Spleen (tissue), 11 donors: ENCODE measurements around the gene TMIE. TPM values are rescaled to one million over a fixed set of nuclear protein-coding genes. Genes with fewer than 3 reads are reported as not detected.

Source experiments
- DNase-seq: peaks from one replicate; pipeline ENCODE4 v3.0.0-alpha.2; 2020
- H3K27ac ChIP-seq, 8 donors: fragments of 200-600 bp; sonication (generic) in 7 of 8; 1 replicate in 4 of 8; 2 replicates in 4 of 8; pipeline versions ENCODE4 v1.5.0 to v1.8.0; 2016 to 2021; ENCODE audit warnings: inconsistent platforms in 4 of 8, mild to moderate bottlenecking in 4 of 8, moderate library complexity in 1 of 8
- H3K27me3 ChIP-seq, 7 donors: fragments of 200-600 bp; sonication (generic) in 6 of 7; replicated peaks in 1 of 7; 1 replicate in 4 of 7; 2 replicates in 3 of 7; pipeline versions ENCODE4 v1.5.0 to v1.8.0; 2016 to 2021; ENCODE audit warnings: inconsistent platforms in 3 of 7, mild to moderate bottlenecking in 1 of 7
- H3K36me3 ChIP-seq, 6 donors: fragments of 200-600 bp; sonication (generic) in 5 of 6; 1 replicate in 4 of 6; 2 replicates in 2 of 6; pipeline versions ENCODE4 v1.5.0 to v1.8.0; 2016 to 2021; ENCODE audit warnings: inconsistent platforms in 2 of 6
- H3K4me1 ChIP-seq, 6 donors: fragments of 200-600 bp; sonication (generic) in 5 of 6; 1 replicate in 3 of 6; 2 replicates in 3 of 6; pipeline versions ENCODE4 v1.5.0 to v1.8.0; 2016 to 2021; ENCODE audit warnings: inconsistent platforms in 3 of 6
- H3K4me3 ChIP-seq, 8 donors: fragments of 200-600 bp; sonication (generic) in 7 of 8; 1 replicate in 4 of 8; 2 replicates in 4 of 8; pipeline versions ENCODE4 v1.5.0 to v1.8.0; 2016 to 2021; ENCODE audit warnings: inconsistent platforms in 4 of 8, mild to moderate bottlenecking in 4 of 8, moderate library complexity in 2 of 8
- H3K9me3 ChIP-seq, 8 donors: fragments of 200-600 bp; sonication (generic) in 7 of 8; 1 replicate in 4 of 8; 2 replicates in 4 of 8; pipeline versions ENCODE4 v1.5.0 to v1.8.0; 2016 to 2021; ENCODE audit warnings: inconsistent platforms in 4 of 8
- POLR2A ChIP-seq, 3 donors: fragments of 450-650 bp; IDR thresholded peaks; one replicate each; pipeline ENCODE4 v1.5.1; 2017; ENCODE audit warnings: antibody characterized with exemption in 3 of 3, mild to moderate bottlenecking in 1 of 3
- POLR2AphosphoS5 ChIP-seq, 3 donors: sonication (generic); formaldehyde crosslinking; IDR thresholded peaks; one replicate each; pipeline ENCODE4 v1.5.1; 2017; ENCODE audit warnings: antibody characterized with exemption in 3 of 3
- WGBS, 5 donors: extraction: QIAGEN DNeasy Blood & Tissue Kit in 3 of 5; methylation state at CpG; one replicate each; pipeline versions ENCODE4 v1.1.5 to v1.1.7; 2013 to 2018; 5-methylcytosine and 5-hydroxymethylcytosine counted together
- intact Hi-C: fragments of 100-400 bp; cut with DNase I; formaldehyde crosslinking; loops from one replicate; pipeline ENCODE4 v1.15.0; 2023; ENCODE audit warnings: low total_unique reads
- polyA plus RNA-seq, 3 donors: library from polyadenylated mRNA; stranded (reverse); fragments of 200-250 nt; gene quantifications; one replicate each; pipeline ENCODE4 v1.2.1, GENCODE V29; 2013
- total RNA-seq, 7 donors: library from RNA; depleted of rRNA in 3 of 7; stranded (reverse); fragments of >200 nt in 3 of 7; fragmentation: NEBNext Ultra II Directional in 4 of 7; extraction: Animal tissue kit (Norgen Biotek cat#: 25700) in 4 of 7; gene quantifications; one replicate each; pipeline versions ENCODE4 v1.1.0 to v1.2.1, GENCODE V29; 2016 to 2021
- TF ChIP-seq, protein P1 (sequence below), 11 experiments: fragments of 200-600 bp in 7 of 11; fragments of 450-650 bp in 4 of 11; sonication (generic) in 4 of 11; IDR thresholded peaks in 8 of 11; conservative IDR thresholded peaks in 3 of 11; 1 replicate in 7 of 11; 2 replicates in 4 of 11; pipeline versions ENCODE4 v1.4.0 to v1.8.0; 2016 to 2021; ENCODE audit warnings: antibody characterized with exemption in 11 of 11, inconsistent platforms in 4 of 11, mild to moderate bottlenecking in 1 of 11
- donor health status: healthy with polysubstance abuse.
- donor health status: DM: no; HTN: no; CAD: no; lungs with moderate emphysema.
- donor health status: DM: no; HTN: no; CAD: no.
- donor health status: Bipolar disorder and iron deficiency.
- donor health status: healthy.
- donor health status: DM: no; HTN: no; CAD: no.
- donor health status: DM: yes; HTN: yes; CAD: no.

Gene TMIE
- total and polyA plus RNA-seq, 10 donors = 0.23 to 1.6 (median 0.67) TPM; not detected in 2

DNA sequence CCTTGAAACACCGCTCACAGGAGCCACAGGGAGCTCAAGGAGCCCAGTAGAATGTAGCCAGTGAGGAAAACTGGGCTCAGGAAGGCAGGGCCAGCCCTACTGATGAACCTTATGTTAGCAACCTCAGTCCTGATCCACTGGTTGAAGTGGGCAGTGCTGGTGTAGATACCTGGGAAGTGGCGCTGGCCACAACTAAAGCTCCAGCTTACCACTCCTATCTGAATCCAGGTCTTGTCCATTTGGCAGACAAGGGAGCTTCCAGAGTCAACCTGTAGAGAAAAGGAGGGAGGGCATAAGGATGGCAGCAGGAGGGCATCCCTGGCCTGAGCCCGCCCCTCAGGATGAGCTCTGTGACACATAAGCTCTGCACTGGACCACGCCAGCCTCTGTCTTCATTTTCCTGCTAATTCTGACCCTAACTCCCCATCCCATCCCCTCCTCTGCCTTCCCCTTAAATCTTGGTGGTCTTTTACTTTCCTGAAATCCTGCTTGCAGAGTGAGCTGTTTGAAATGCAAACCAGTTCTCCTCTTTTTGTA, 18.6 kb downstream of the TMIE start:
- H3K36me3 ChIP-seq = no peaks in the 10 kb centered on the region
- no peak for DNase-seq
- peaks cover 0 to 22% (median 6%) of the 10 kb centered on the region in 7 donors for H3K27me3 ChIP-seq
- no peaks in the 10 kb centered on the region for H3K9me3 ChIP-seq
- intact Hi-C loops = no loop called here
- H3K27ac ChIP-seq = no peak overlapping the region
- H3K4me1 ChIP-seq = no peaks in the 10 kb centered on the region
- 78 to 95% (median 83%) methylated on average over 4 of the region's 4 CpGs for WGBS, 5 donors
- no peak for TF ChIP-seq POLR2AphosphoS5 (IDR thresholded peaks at IDR 0.05)
- TF ChIP-seq, protein P1, sequence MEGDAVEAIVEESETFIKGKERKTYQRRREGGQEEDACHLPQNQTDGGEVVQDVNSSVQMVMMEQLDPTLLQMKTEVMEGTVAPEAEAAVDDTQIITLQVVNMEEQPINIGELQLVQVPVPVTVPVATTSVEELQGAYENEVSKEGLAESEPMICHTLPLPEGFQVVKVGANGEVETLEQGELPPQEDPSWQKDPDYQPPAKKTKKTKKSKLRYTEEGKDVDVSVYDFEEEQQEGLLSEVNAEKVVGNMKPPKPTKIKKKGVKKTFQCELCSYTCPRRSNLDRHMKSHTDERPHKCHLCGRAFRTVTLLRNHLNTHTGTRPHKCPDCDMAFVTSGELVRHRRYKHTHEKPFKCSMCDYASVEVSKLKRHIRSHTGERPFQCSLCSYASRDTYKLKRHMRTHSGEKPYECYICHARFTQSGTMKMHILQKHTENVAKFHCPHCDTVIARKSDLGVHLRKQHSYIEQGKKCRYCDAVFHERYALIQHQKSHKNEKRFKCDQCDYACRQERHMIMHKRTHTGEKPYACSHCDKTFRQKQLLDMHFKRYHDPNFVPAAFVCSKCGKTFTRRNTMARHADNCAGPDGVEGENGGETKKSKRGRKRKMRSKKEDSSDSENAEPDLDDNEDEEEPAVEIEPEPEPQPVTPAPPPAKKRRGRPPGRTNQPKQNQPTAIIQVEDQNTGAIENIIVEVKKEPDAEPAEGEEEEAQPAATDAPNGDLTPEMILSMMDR (IDR thresholded peaks at IDR 0.05 in 8 of 11, conservative IDR thresholded peaks at IDR 0.05 in 3 of 11) = no peak
- TF ChIP-seq POLR2A (IDR thresholded peaks at IDR 0.05) = no peak
- H3K4me3 ChIP-seq = no peak overlapping the region

DNA sequence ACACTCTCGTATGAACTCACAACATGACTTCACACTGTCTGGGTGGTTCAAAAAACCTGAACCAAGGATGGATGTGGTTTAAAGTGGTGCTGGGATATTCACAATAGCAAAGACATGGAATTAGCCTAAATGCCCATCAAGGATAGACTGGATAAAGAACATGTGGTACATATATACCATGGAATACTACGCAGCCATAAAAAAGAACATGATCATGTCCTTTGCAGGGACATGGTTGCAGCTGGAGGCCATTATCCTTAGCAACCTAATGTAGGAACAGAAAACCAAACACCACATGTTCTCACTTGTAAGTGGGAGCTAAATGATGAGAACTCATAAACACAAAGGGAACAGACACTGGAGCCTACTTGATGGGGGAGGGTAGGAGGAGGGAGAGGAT, 19.8 kb downstream of the TMIE start:
- TF ChIP-seq, protein P1 (IDR thresholded peaks at IDR 0.05 in 8 of 11, conservative IDR thresholded peaks at IDR 0.05 in 3 of 11) = no peak
- no peak for TF ChIP-seq POLR2AphosphoS5 (IDR thresholded peaks at IDR 0.05)
- WGBS, 5 donors = 68 to 96% (median 93%) methylated on average over 2 of the region's 2 CpGs
- intact Hi-C loops = no loop called here
- Histone ChIP-seq H3K36me3 (no peaks in the 10 kb centered on the region), H3K9me3 (no peaks in the 10 kb centered on the region), H3K27ac (no peak overlapping the region), H3K27me3 (peaks cover 0 to 22% (median 6%) of the 10 kb centered on the region in 7 donors), H3K4me3 (no peak overlapping the region), H3K4me1 (no peaks in the 10 kb centered on the region)
- DNase-seq = no peak

DNA sequence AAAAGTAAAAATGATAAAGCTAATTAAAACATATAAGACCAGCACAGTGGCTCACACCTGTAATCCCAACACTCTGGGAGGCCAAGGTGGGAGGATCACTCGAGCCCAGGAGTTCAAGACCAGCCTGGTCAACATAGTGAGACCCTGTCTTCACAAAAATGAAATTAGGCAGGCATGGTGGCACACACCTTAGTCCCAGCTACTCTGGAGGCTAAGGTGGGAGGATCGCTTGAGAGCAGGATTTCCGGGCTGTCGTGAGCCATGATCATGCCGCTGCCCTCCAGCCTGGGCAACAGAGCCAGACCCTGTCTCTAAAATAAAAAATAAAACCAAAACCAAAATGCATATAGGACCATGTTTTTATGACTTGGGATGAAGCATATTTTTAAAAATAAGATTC, 21.3 kb downstream of the TMIE start:
- no peaks in the 10 kb centered on the region for H3K36me3 ChIP-seq
- no peak overlapping the region for H3K27ac ChIP-seq
- no peaks in the 10 kb centered on the region for H3K4me1 ChIP-seq
- H3K9me3 ChIP-seq = no peaks in the 10 kb centered on the region
- H3K4me3 ChIP-seq = no peak overlapping the region
- no peak for DNase-seq
- intact Hi-C loops = no loop called here
- peaks cover 0 to 24% (median 6%) of the 10 kb centered on the region in 7 donors for H3K27me3 ChIP-seq
- 82 to 95% (median 90%) methylated on average over 5 of the region's 5 CpGs for WGBS, 5 donors
- TF ChIP-seq POLR2A (IDR thresholded peaks at IDR 0.05) (no peak), POLR2AphosphoS5 (IDR thresholded peaks at IDR 0.05) (no peak)
- TF ChIP-seq, protein P1 (IDR thresholded peaks at IDR 0.05 in 8 of 11, conservative IDR thresholded peaks at IDR 0.05 in 3 of 11) = no peak

DNA sequence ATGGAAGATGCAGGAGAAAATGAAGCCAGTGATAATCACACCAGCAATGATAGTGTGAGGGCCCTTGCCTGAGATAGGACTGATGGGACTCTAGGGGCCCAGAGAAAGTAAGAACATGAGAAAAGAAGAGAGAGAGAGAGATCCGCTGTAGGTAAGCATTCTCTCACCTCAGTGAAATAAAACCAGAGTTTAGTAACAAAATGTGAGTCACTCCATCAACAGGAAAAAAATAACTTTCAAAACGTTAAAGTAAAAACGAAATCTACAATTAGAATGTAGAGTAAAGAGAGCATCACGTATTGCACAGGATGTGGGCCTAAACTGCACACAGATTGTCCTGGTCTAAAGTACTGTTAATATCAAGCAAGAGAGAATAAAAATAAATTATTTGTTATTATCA, 23.2 kb downstream of the TMIE start:
- H3K4me1 ChIP-seq = no peaks in the 10 kb centered on the region
- no peak for DNase-seq
- no peaks in the 10 kb centered on the region for H3K36me3 ChIP-seq
- intact Hi-C loops = no loop called here
- no peak overlapping the region for H3K4me3 ChIP-seq
- H3K27ac ChIP-seq = no peak overlapping the region
- no peaks in the 10 kb centered on the region for H3K9me3 ChIP-seq
- H3K27me3 ChIP-seq = peaks cover 0 to 15% (median 0%) of the 10 kb centered on the region in 7 donors
- WGBS, 5 donors = 59 to 84% (median 76%) methylated on average over 4 of the region's 4 CpGs
- no peak for TF ChIP-seq POLR2A (IDR thresholded peaks at IDR 0.05)
- TF ChIP-seq, protein P1 (IDR thresholded peaks at IDR 0.05 in 8 of 11, conservative IDR thresholded peaks at IDR 0.05 in 3 of 11) = no peak
- no peak for TF ChIP-seq POLR2AphosphoS5 (IDR thresholded peaks at IDR 0.05)
